Neutrophil (primary cell): Measurements from ENCODE around the gene SLC35F1.

ENCODE experiments used
- H3K27ac ChIP-seq: fragments of 200-600 bp; sonication (generic); 2 replicates; pipeline ENCODE4 v1.5.1; 2016; ENCODE audit warnings: mild to moderate bottlenecking, moderate library complexity
- H3K27me3 ChIP-seq: fragments of 200-600 bp; sonication (generic); 2 replicates; pipeline ENCODE4 v1.6.0; 2016; ENCODE audit warnings: mild to moderate bottlenecking
- H3K36me3 ChIP-seq: fragments of 200-600 bp; sonication (generic); 2 replicates; pipeline ENCODE4 v1.5.1; 2017
- H3K4me1 ChIP-seq, 2 experiments: fragments of 200-600 bp in 1 of 2; sonication (generic) in 1 of 2; 1 replicate in 1 of 2; 2 replicates in 1 of 2; pipeline versions ENCODE4 v1.5.1 to v1.6.1; 2013 to 2016; ENCODE audit warnings: low read depth in 1 of 2, low read length in 1 of 2, mild to moderate bottlenecking in 1 of 2, moderate library complexity in 1 of 2; ENCODE audit not compliant: control insufficient read depth in 1 of 2, insufficient read depth in 1 of 2
- H3K4me3 ChIP-seq, 2 experiments: fragments of 200-600 bp in 1 of 2; sonication (generic) in 1 of 2; 1 replicate in 1 of 2; 2 replicates in 1 of 2; pipeline ENCODE4 v1.5.1; 2013 to 2016; ENCODE audit warnings: low read depth in 1 of 2, low read length in 1 of 2, mild to moderate bottlenecking in 1 of 2, moderate library complexity in 1 of 2
- H3K9me3 ChIP-seq: fragments of 200-600 bp; sonication (generic); 2 replicates; pipeline ENCODE4 v1.5.1; 2016
- CTCF ChIP-seq: fragments of 200-600 bp; sonication (generic); IDR thresholded peaks from 2 replicates; pipeline ENCODE4 v1.5.1; 2016; ENCODE audit warnings: antibody characterized with exemption

The SLC35F1 gene

GRCh38 chr6:118141211-118141610, 234.1 kb downstream of the SLC35F1 start:
- no peak for TF ChIP-seq CTCF

GRCh38 chr6:118146584-118146983, 239.5 kb downstream of the SLC35F1 start:
- Histone ChIP-seq H3K27me3 (no peaks in the 10 kb centered on the region), H3K4me3 (no peak overlapping the region), H3K9me3 (no peaks in the 10 kb centered on the region), H3K36me3 (no peaks in the 10 kb centered on the region), H3K4me1 (no peaks in the 10 kb centered on the region), H3K27ac (no peak overlapping the region)
- no peak for TF ChIP-seq CTCF

More at GRCh38 chr6:118141211-118141610, 234.1 kb downstream of the SLC35F1 start:
- Histone ChIP-seq H3K27me3 (no peaks in the 10 kb centered on the region), H3K36me3 (no peaks in the 10 kb centered on the region), H3K4me3 (no peak overlapping the region), H3K4me1 (no peaks in the 10 kb centered on the region), H3K27ac (no peak overlapping the region), H3K9me3 (no peaks in the 10 kb centered on the region)

GRCh38 chr6:118147511-118147910, 240.4 kb downstream of the SLC35F1 start:
- H3K9me3 ChIP-seq, result no peaks in the 10 kb centered on the region
- no peaks in the 10 kb centered on the region for H3K27me3 ChIP-seq
- H3K27ac ChIP-seq, result no peak overlapping the region
- no peaks in the 10 kb centered on the region for H3K36me3 ChIP-seq
- H3K4me1 ChIP-seq, result no peaks in the 10 kb centered on the region
- H3K4me3 ChIP-seq, result no peak overlapping the region
- no peak for TF ChIP-seq CTCF

GRCh38 chr6:118148561-118148960, 241.5 kb downstream of the SLC35F1 start:
- H3K4me1 ChIP-seq, result no peaks in the 10 kb centered on the region
- H3K9me3 ChIP-seq, result no peaks in the 10 kb centered on the region
- H3K27ac ChIP-seq, result no peak overlapping the region
- H3K4me3 ChIP-seq, result no peak overlapping the region
- TF ChIP-seq CTCF, result no peak
- no peaks in the 10 kb centered on the region for H3K36me3 ChIP-seq
- no peaks in the 10 kb centered on the region for H3K27me3 ChIP-seq

- no peaks in the 10 kb centered on the region for H3K4me1 ChIP-seq
- no peak overlapping the region for H3K4me3 ChIP-seq
- no peak overlapping the region for H3K27ac ChIP-seq
Observed at GRCh38 chr6:118152524-118152923, 245.5 kb downstream of the SLC35F1 start.

More at GRCh38 chr6:118152524-118152923, 245.5 kb downstream of the SLC35F1 start:
- H3K36me3 ChIP-seq, result no peaks in the 10 kb centered on the region
- no peak for TF ChIP-seq CTCF
- H3K9me3 ChIP-seq, result no peaks in the 10 kb centered on the region
- H3K27me3 ChIP-seq, result no peaks in the 10 kb centered on the region
